Upper lobe of left lung (tissue), 4 donors: ENCODE results near the gene KNCN.

ENCODE experiments used
- POLR2AphosphoS5 ChIP-seq, 2 donors: sonication (generic); formaldehyde crosslinking; IDR thresholded peaks; one replicate each; pipeline ENCODE4 v1.5.1; 2017; ENCODE audit warnings: antibody characterized with exemption in 2 of 2
- TF ChIP-seq, protein P1 (sequence below), 6 experiments: fragments of 450-650 bp in 4 of 6; fragments of 200-600 bp in 2 of 6; sonication (generic) in 2 of 6; IDR thresholded peaks; one replicate each; pipeline ENCODE4 v1.5.1; 2016 to 2019; ENCODE audit warnings: antibody characterized with exemption in 6 of 6

GRCh38 chr1:46569884-46570725, 18.7 kb upstream of the KNCN start:
- TF ChIP-seq POLR2AphosphoS5 (IDR thresholded peaks at IDR 0.05), result no peak
- TF ChIP-seq, protein P1, sequence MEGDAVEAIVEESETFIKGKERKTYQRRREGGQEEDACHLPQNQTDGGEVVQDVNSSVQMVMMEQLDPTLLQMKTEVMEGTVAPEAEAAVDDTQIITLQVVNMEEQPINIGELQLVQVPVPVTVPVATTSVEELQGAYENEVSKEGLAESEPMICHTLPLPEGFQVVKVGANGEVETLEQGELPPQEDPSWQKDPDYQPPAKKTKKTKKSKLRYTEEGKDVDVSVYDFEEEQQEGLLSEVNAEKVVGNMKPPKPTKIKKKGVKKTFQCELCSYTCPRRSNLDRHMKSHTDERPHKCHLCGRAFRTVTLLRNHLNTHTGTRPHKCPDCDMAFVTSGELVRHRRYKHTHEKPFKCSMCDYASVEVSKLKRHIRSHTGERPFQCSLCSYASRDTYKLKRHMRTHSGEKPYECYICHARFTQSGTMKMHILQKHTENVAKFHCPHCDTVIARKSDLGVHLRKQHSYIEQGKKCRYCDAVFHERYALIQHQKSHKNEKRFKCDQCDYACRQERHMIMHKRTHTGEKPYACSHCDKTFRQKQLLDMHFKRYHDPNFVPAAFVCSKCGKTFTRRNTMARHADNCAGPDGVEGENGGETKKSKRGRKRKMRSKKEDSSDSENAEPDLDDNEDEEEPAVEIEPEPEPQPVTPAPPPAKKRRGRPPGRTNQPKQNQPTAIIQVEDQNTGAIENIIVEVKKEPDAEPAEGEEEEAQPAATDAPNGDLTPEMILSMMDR (IDR thresholded peaks at IDR 0.05), result no peak
